Mesenchymal stem cell (in vitro differentiated cells and primary cell): ENCODE data around the gene PARP12.

Source experiments
- DNase-seq: peaks from one replicate; pipeline ENCODE4 v3.0.0-alpha.2; 2013
- H2AFZ ChIP-seq: one replicate; pipeline ENCODE4 v1.6.1; 2013; ENCODE audit warnings: low read depth, mild to moderate bottlenecking, control low read depth, inconsistent platforms, low read length, moderate library complexity
- H2AK5ac ChIP-seq: 2 replicates; pipeline ENCODE4 v1.6.1; 2013; ENCODE audit warnings: low read length, moderate library complexity, mild to moderate bottlenecking, inconsistent platforms; ENCODE audit not compliant: severe bottlenecking
- H2BK120ac ChIP-seq: one replicate; pipeline ENCODE4 v1.6.1; 2013; ENCODE audit warnings: low read depth, mild to moderate bottlenecking, inconsistent platforms, low read length, moderate library complexity
- H2BK12ac ChIP-seq, 2 experiments: one replicate each; pipeline ENCODE4 v1.6.1; 2013; ENCODE audit warnings: inconsistent platforms in 2 of 2, low read length in 2 of 2, mild to moderate bottlenecking in 2 of 2, moderate library complexity in 2 of 2, control low read depth in 1 of 2
- H2BK15ac ChIP-seq: one replicate; pipeline ENCODE4 v1.6.1; 2013; ENCODE audit warnings: mild to moderate bottlenecking, low read depth, inconsistent platforms; ENCODE audit not compliant: poor library complexity, severe bottlenecking
- H2BK5ac ChIP-seq: 2 replicates; pipeline ENCODE4 v1.6.1; 2013; ENCODE audit warnings: low read depth, mild to moderate bottlenecking, low read length, control low read depth, inconsistent platforms; ENCODE audit not compliant: poor library complexity, severe bottlenecking
- H3K14ac ChIP-seq, 2 experiments: one replicate each; pipeline ENCODE4 v1.6.1; 2013; ENCODE audit warnings: inconsistent platforms in 2 of 2, low read length in 2 of 2, control low read depth in 1 of 2, mild to moderate bottlenecking in 1 of 2, moderate library complexity in 1 of 2
- H3K18ac ChIP-seq, 2 experiments: one replicate each; pipeline ENCODE4 v1.6.1; 2013; ENCODE audit warnings: inconsistent platforms in 2 of 2, low read length in 2 of 2, control low read depth in 1 of 2, low read depth in 1 of 2, mild to moderate bottlenecking in 1 of 2
- H3K23ac ChIP-seq, 2 experiments: one replicate each; pipeline ENCODE4 v1.6.1; 2013; ENCODE audit warnings: inconsistent platforms in 2 of 2, low read length in 2 of 2, mild to moderate bottlenecking in 2 of 2, moderate library complexity in 2 of 2, control low read depth in 1 of 2
- H3K27ac ChIP-seq: 2 replicates; pipeline ENCODE4 v1.5.1; 2013; ENCODE audit warnings: mild to moderate bottlenecking, moderate library complexity, low read length, control low read depth, inconsistent platforms; ENCODE audit not compliant: poor library complexity, severe bottlenecking
- H3K27me3 ChIP-seq, 2 experiments: 2 replicates each; pipeline versions ENCODE4 v1.6.1 to v1.7.0; 2013; ENCODE audit warnings: low read length in 2 of 2, mild to moderate bottlenecking in 2 of 2, moderate library complexity in 2 of 2, control low read depth in 1 of 2, inconsistent platforms in 1 of 2; ENCODE audit not compliant: control insufficient read depth in 1 of 2, insufficient read depth in 1 of 2
- H3K36me3 ChIP-seq, 2 experiments: 2 replicates each; pipeline versions ENCODE4 v1.6.1 to v1.7.0; 2013; ENCODE audit warnings: low read length in 2 of 2, control low read depth in 1 of 2, inconsistent platforms in 1 of 2, low read depth in 1 of 2, mild to moderate bottlenecking in 1 of 2; ENCODE audit not compliant: insufficient read depth in 2 of 2, control insufficient read depth in 1 of 2
- H3K4ac ChIP-seq, 2 experiments: one replicate each; pipeline ENCODE4 v1.6.1; 2013; ENCODE audit warnings: inconsistent platforms in 2 of 2, low read length in 2 of 2, mild to moderate bottlenecking in 2 of 2, moderate library complexity in 2 of 2, control low read depth in 1 of 2, low read depth in 1 of 2
- H3K4me1 ChIP-seq: 2 replicates; pipeline ENCODE4 v1.6.1; 2013; ENCODE audit warnings: low read depth, low read length, control low read depth; ENCODE audit not compliant: control insufficient read depth, insufficient read depth
- H3K4me2 ChIP-seq: 2 replicates; pipeline ENCODE4 v1.6.1; 2013; ENCODE audit warnings: low read length, mild to moderate bottlenecking, inconsistent platforms; ENCODE audit not compliant: poor library complexity, severe bottlenecking
- H3K4me3 ChIP-seq, 2 experiments: 2 replicates each; pipeline versions ENCODE4 v1.5.1 to v1.7.0; 2013; ENCODE audit warnings: low read length in 2 of 2, mild to moderate bottlenecking in 2 of 2, control low read depth in 1 of 2, low read depth in 1 of 2; ENCODE audit not compliant: insufficient read depth in 1 of 2
- H3K79me1 ChIP-seq: replicated peaks from 2 replicates; pipeline ENCODE4 v1.6.1; 2013; ENCODE audit warnings: mild to moderate bottlenecking, control low read depth, low read length, inconsistent platforms; ENCODE audit not compliant: poor library complexity, severe bottlenecking
- H3K9ac ChIP-seq: 2 replicates; pipeline ENCODE4 v1.7.0; 2013; ENCODE audit warnings: mild to moderate bottlenecking, low read length, moderate library complexity
- H3K9me3 ChIP-seq: 2 replicates; pipeline ENCODE4 v1.7.0; 2013; ENCODE audit warnings: mild to moderate bottlenecking, low read length; ENCODE audit not compliant: control insufficient read depth
- H4K8ac ChIP-seq: one replicate; pipeline ENCODE4 v1.6.1; 2013; ENCODE audit warnings: inconsistent platforms, mild to moderate bottlenecking, low read length, moderate library complexity
- H4K91ac ChIP-seq: one replicate; pipeline ENCODE4 v1.6.1; 2013; ENCODE audit warnings: mild to moderate bottlenecking, low read length, inconsistent platforms
- WGBS: methylation state at CpG from one replicate; pipeline ENCODE4 v1.1.7; 2013; ENCODE audit warnings: mixed read lengths; 5-methylcytosine and 5-hydroxymethylcytosine counted together

PARP12 gene

GRCh38 chr7:139998572-139998971, 64.2 kb downstream of the PARP12 start:
- Histone ChIP-seq H2BK5ac (no peak overlapping the region), H2AK5ac (no peak overlapping the region), H3K9me3 (no peaks in the 10 kb centered on the region), H3K23ac (no peak overlapping the region), H2BK120ac (no peak overlapping the region), H3K27ac (no peak overlapping the region), H3K9ac (no peak overlapping the region), H3K4me1 (peaks cover 2% of the 10 kb centered on the region), H2AFZ (no peak overlapping the region), H3K18ac (no peak overlapping the region), H4K8ac (no peak overlapping the region), H3K36me3 (no peaks in the 10 kb centered on the region), H3K14ac (no peak overlapping the region), H3K4me2 (no peak overlapping the region), H3K4ac (no peak overlapping the region), H4K91ac (no peak overlapping the region), H2BK12ac (no peak overlapping the region), H3K4me3 (no peak overlapping the region), H3K27me3 (no peaks in the 10 kb centered on the region), H2BK15ac (no peak overlapping the region), H3K79me1 (peaks cover 1% of the 10 kb centered on the region)
- 95% methylated on average over 4 of the region's 4 CpGs for WGBS
- no peak for DNase-seq

GRCh38 chr7:139995017-139995915, 67.5 kb downstream of the PARP12 start:
- H2AK5ac ChIP-seq = no peak overlapping the region
- no peak overlapping the region for H3K4ac ChIP-seq
- no peak overlapping the region for H2BK120ac ChIP-seq
- H4K8ac ChIP-seq = peak overlapping the region; percentile 33
- DNase-seq = peak; percentile 86
- H3K23ac ChIP-seq = no peak overlapping the region
- WGBS = 27% methylated on average over 14 of the region's 19 CpGs
- peak overlapping the region; percentile 76 for H2BK15ac ChIP-seq
- no peaks in the 10 kb centered on the region for H3K36me3 ChIP-seq
- no peak overlapping the region for H3K9ac ChIP-seq
- H3K9me3 ChIP-seq = no peaks in the 10 kb centered on the region
- peak overlapping the region; percentile 52 for H4K91ac ChIP-seq
- H3K27ac ChIP-seq = no peak overlapping the region
- H3K4me3 ChIP-seq = no peak overlapping the region
- peak overlapping the region; percentile 73 to 92 for H3K18ac ChIP-seq
- H3K27me3 ChIP-seq = peaks cover 0 to 4% of the 10 kb centered on the region in 2 experiments
- H3K14ac ChIP-seq = peak overlapping the region in 1 of 2 experiments; percentile 23
- H2AFZ ChIP-seq = no peak overlapping the region
- H3K4me2 ChIP-seq = no peak overlapping the region
- H2BK12ac ChIP-seq = peak overlapping the region; percentile 59 to 94
- no peaks in the 10 kb centered on the region for H3K79me1 ChIP-seq
- H3K4me1 ChIP-seq = peaks cover 6% of the 10 kb centered on the region
- no peak overlapping the region for H2BK5ac ChIP-seq

GRCh38 chr7:139994356-139994755, 68.4 kb downstream of the PARP12 start:
- no peak overlapping the region for H2BK15ac ChIP-seq
- H3K9ac ChIP-seq = no peak overlapping the region
- no peak overlapping the region for H3K14ac ChIP-seq
- peak overlapping the region; percentile 20 to 53 for H3K4ac ChIP-seq
- peaks cover 0 to 4% of the 10 kb centered on the region in 2 experiments for H3K27me3 ChIP-seq
- WGBS = 0% methylated on average over 1 of the region's 1 CpG
- H3K23ac ChIP-seq = no peak overlapping the region
- no peak overlapping the region for H2AFZ ChIP-seq
- H3K9me3 ChIP-seq = no peaks in the 10 kb centered on the region
- peak overlapping the region; percentile 42 for H2BK120ac ChIP-seq
- H3K27ac ChIP-seq = no peak overlapping the region
- H3K4me1 ChIP-seq = peaks cover 6% of the 10 kb centered on the region
- no peak overlapping the region for H2BK5ac ChIP-seq
- peak overlapping the region; percentile 73 to 83 for H3K18ac ChIP-seq
- no peaks in the 10 kb centered on the region for H3K36me3 ChIP-seq
- H2AK5ac ChIP-seq = no peak overlapping the region
- H3K4me2 ChIP-seq = no peak overlapping the region
- no peak overlapping the region for H4K8ac ChIP-seq
- no peak overlapping the region for H3K4me3 ChIP-seq
- H4K91ac ChIP-seq = peak overlapping the region; percentile 58
- peak overlapping the region; percentile 14 to 91 for H2BK12ac ChIP-seq
- DNase-seq = peak; percentile 32
- no peaks in the 10 kb centered on the region for H3K79me1 ChIP-seq

GRCh38 chr7:139993592-139993991, 69.2 kb downstream of the PARP12 start:
- Histone ChIP-seq H3K27ac (no peak overlapping the region), H2AK5ac (no peak overlapping the region), H3K79me1 (no peaks in the 10 kb centered on the region), H3K36me3 (no peaks in the 10 kb centered on the region), H3K18ac (peak overlapping the region; percentile 34 to 61), H3K4me3 (no peak overlapping the region), H2BK5ac (no peak overlapping the region), H3K9me3 (no peaks in the 10 kb centered on the region), H3K14ac (no peak overlapping the region), H4K91ac (peak overlapping the region; percentile 58), H2AFZ (no peak overlapping the region), H2BK15ac (no peak overlapping the region), H3K4ac (peak overlapping the region in 1 of 2 experiments; percentile 3), H2BK12ac (peak overlapping the region; percentile 26 to 80), H3K23ac (no peak overlapping the region), H3K4me1 (peaks cover 8% of the 10 kb centered on the region), H4K8ac (no peak overlapping the region), H2BK120ac (no peak overlapping the region), H3K9ac (no peak overlapping the region), H3K4me2 (no peak overlapping the region), H3K27me3 (peaks cover 0 to 4% of the 10 kb centered on the region in 2 experiments)
- DNase-seq = no peak
- WGBS = 100% methylated on average over 2 of the region's 2 CpGs
